ENCODE measurements around the gene DECR2. TPM values are rescaled to one million over a fixed set of nuclear protein-coding genes. Genes with fewer than 3 reads are reported as not detected.

DECR2 gene
- total RNA-seq, 4 donors from 2014 or later: 9.8 to 54.8 (median 20.3) TPM

- TF ChIP-seq CTCF (IDR thresholded peaks at IDR 0.05; ENCODE audit: low read depth): no peak
Observed at GRCh38 chr16:359067-359763, 42.5 kb upstream of the DECR2 start.

GRCh38 chr16:359871-360697 is 41.6 kb upstream of the DECR2 start:
- TF ChIP-seq CTCF (IDR thresholded peaks at IDR 0.05; ENCODE audit: low read depth): no peak

GRCh38 chr16:360698-361336 is 40.9 kb upstream of the DECR2 start:
- TF ChIP-seq CTCF (IDR thresholded peaks at IDR 0.05; ENCODE audit: low read depth): no peak

GRCh38 chr16:361341-361871 is 40.3 kb upstream of the DECR2 start:
- TF ChIP-seq CTCF (IDR thresholded peaks at IDR 0.05; ENCODE audit: low read depth): no peak

GRCh38 chr16:361872-362701 is 39.6 kb upstream of the DECR2 start:
- TF ChIP-seq CTCF (IDR thresholded peaks at IDR 0.05; ENCODE audit: low read depth): no peak

GRCh38 chr16:363110-363765 is 38.4 kb upstream of the DECR2 start:
- no peak for TF ChIP-seq CTCF (IDR thresholded peaks at IDR 0.05; ENCODE audit: low read depth)

All from subcutaneous adipose tissue (tissue), 4 donors.